ENCODE results near the gene ENO3. TPM values are rescaled to one million over a fixed set of nuclear protein-coding genes. Genes with fewer than 3 reads are reported as not detected.
A peak's percentile ranks its signal among the peaks of the same experiment; 100 is the strongest.

Gene ENO3
- total RNA-seq, 1 experiment from 2014 or later: 19.0 TPM

- CTCF ChIA-PET: interaction anchor here (0.6 kb wide), 2 partner anchors 10 to 27 kb away, joined by 3 read pairs; no protein-coding TSS in a partner anchor
- intact Hi-C loops (cut with micrococcal nuclease): no loop called here
- peaks cover 23% of the 10 kb centered on the region for H3K4me1 Mint-ChIP-seq (ENCODE audit: insufficient read depth, unreplicated experiment)
- no peaks in the 10 kb centered on the region for H3K27me3 Mint-ChIP-seq (ENCODE audit: insufficient read depth, unreplicated experiment)
- peaks cover 63% of the 10 kb centered on the region for H3K36me3 Mint-ChIP-seq (ENCODE audit: insufficient read depth, unreplicated experiment)
- no peak for DNase-seq (ENCODE audit: unreplicated experiment)
- POLR2A ChIA-PET: interaction anchor here (1.2 kb wide), 1 partner anchor 35 kb away, joined by 3 read pairs; the partner anchor contains the start of gene SPAG7
- H3K27ac Mint-ChIP-seq (ENCODE audit: low read depth, unreplicated experiment): no peak overlapping the region
- BruUV-seq (replicated peaks): no TSS peak
- TF ChIP-seq CTCF (IDR thresholded peaks at IDR 0.05; ENCODE audit: unreplicated experiment): no peak
- no peaks in the 10 kb centered on the region for H3K9me3 Mint-ChIP-seq (ENCODE audit: unreplicated experiment)
- H3K4me3 Mint-ChIP-seq (ENCODE audit: unreplicated experiment): no peak overlapping the region
Observed at GRCh38 chr17:5002121-5002788, 51.3 kb downstream of the ENO3 start.

GRCh38 chr17:5003214-5003867, 52.4 kb downstream of the ENO3 start:
- ChIA-PET CTCF (no interaction called here), POLR2A (no interaction called here)
- intact Hi-C loops (cut with micrococcal nuclease): no loop called here
- Mint-ChIP-seq H3K4me3 (ENCODE audit: unreplicated experiment) (no peak overlapping the region), H3K9me3 (ENCODE audit: unreplicated experiment) (no peaks in the 10 kb centered on the region), H3K27me3 (ENCODE audit: insufficient read depth, unreplicated experiment) (no peaks in the 10 kb centered on the region), H3K4me1 (ENCODE audit: insufficient read depth, unreplicated experiment) (peaks cover 23% of the 10 kb centered on the region), H3K36me3 (ENCODE audit: insufficient read depth, unreplicated experiment) (peaks cover 72% of the 10 kb centered on the region), H3K27ac (ENCODE audit: low read depth, unreplicated experiment) (peak overlapping the region; percentile 14)
- DNase-seq (ENCODE audit: unreplicated experiment): no peak
- no peak for TF ChIP-seq CTCF (IDR thresholded peaks at IDR 0.05; ENCODE audit: unreplicated experiment)
- no TSS peak for BruUV-seq (replicated peaks)

Small RNA genes within 50 kb of the gene (microRNA-seq; reads per million reads assigned to microRNA genes)
- not detected for gene MIR6864
- gene MIR6865: not detected

Other genes with a start within 250 kb of the ENO3 start
- gene PELP1, start 247.0 kb upstream of the ENO3 start, total RNA-seq (2022): 63.9 and 74.8 TPM in 2 replicates
- 20.7 and 25.1 TPM in 2 replicates for gene ARRB2, start 240.5 kb upstream of the ENO3 start, total RNA-seq (2022)
- gene MED11, start 219.7 kb upstream of the ENO3 start, total RNA-seq (2022): 15.2 and 15.8 TPM in 2 replicates
- gene ZMYND15, start 211.3 kb upstream of the ENO3 start, total RNA-seq (2022): 1.3 and 1.8 TPM in 2 replicates
- gene CXCL16, start 211.2 kb upstream of the ENO3 start, total RNA-seq (2022): 16.7 and 20.6 TPM in 2 replicates
- gene TM4SF5, start 179.2 kb upstream of the ENO3 start, total RNA-seq (2022): not detected in 2 replicates
- 0.77 and 1.1 TPM in 2 replicates for gene VMO1, start 164.8 kb upstream of the ENO3 start, total RNA-seq (2022)
- gene GLTPD2, start 162.2 kb upstream of the ENO3 start, total RNA-seq (2022): not detected in 2 replicates
- gene PSMB6, start 155.0 kb upstream of the ENO3 start, total RNA-seq (2022): 169 and 182 TPM in 2 replicates
- gene PLD2, start 144.0 kb upstream of the ENO3 start, total RNA-seq (2022): 27.6 and 31.7 TPM in 2 replicates
- gene MINK1, start 117.8 kb upstream of the ENO3 start, total RNA-seq (2022): 106 and 124 TPM in 2 replicates
- gene C17orf107, start 51.6 kb upstream of the ENO3 start, total RNA-seq (2022): 3.6 and 4.3 TPM in 2 replicates
- not detected in 2 replicates for gene CHRNE, start 48.0 kb upstream of the ENO3 start, total RNA-seq (2022)
- gene GP1BA, start 18.8 kb upstream of the ENO3 start, total RNA-seq (2022): not detected in 2 replicates
- gene SLC25A11, start 11.1 kb upstream of the ENO3 start, total RNA-seq (2022): 46.8 and 54.5 TPM in 2 replicates
- 100.0 and 109 TPM in 2 replicates for gene RNF167, start 10.9 kb upstream of the ENO3 start, total RNA-seq (2022)
- gene PFN1, start 2.6 kb upstream of the ENO3 start, total RNA-seq (2022): 1,010 and 1,106 TPM in 2 replicates
- gene SPAG7, start 16.7 kb downstream of the ENO3 start, total RNA-seq (2022): 112 and 151 TPM in 2 replicates
- 126 and 154 TPM in 2 replicates for gene CAMTA2, start 36.6 kb downstream of the ENO3 start, total RNA-seq (2022)
- gene INCA1, start 46.4 kb downstream of the ENO3 start, total RNA-seq (2022): 0.44 and 0.49 TPM in 2 replicates
- gene KIF1C, start 46.8 kb downstream of the ENO3 start, total RNA-seq (2022): 84.8 and 100 TPM in 2 replicates
- not detected in 2 replicates for gene SLC52A1, start 84.3 kb downstream of the ENO3 start, total RNA-seq (2022)
- not detected in 2 replicates for gene ZFP3, start 127.3 kb downstream of the ENO3 start, total RNA-seq (2022)
- gene ZNF232, start 160.8 kb downstream of the ENO3 start, total RNA-seq (2022): 8.8 and 11.6 TPM in 2 replicates
- gene USP6, start 164.9 kb downstream of the ENO3 start, total RNA-seq (2022): 0.10 TPM in 1 of 2 replicates, not detected in the other
- 1.9 TPM in 2 replicates for gene ZNF594, start 240.7 kb downstream of the ENO3 start, total RNA-seq (2022)